Stimulated activated naive CD8-positive, alpha-beta T cell treated with anti-CD3 and anti-CD28 coated beads, Interleukin-15, amount 100 ng/mL, for 72 hours (primary cell): ENCODE results near the gene TBC1D24.
A peak's percentile ranks its signal among the peaks of the same experiment; 100 is the strongest.

ENCODE experiments used
- ATAC-seq: fragments of 150-1000 bp; cut with Tn5 transposase; 2 replicates; pipeline ENCODE4 v1.10.0; 2021; ENCODE audit warnings: mild to moderate bottlenecking, moderate library complexity
- DNase-seq, 2 donors: peaks; one replicate each; pipeline ENCODE4 v3.0.0; 2021 to 2022
- H3K27ac Mint-ChIP-seq, 2 donors: one replicate each; pipeline ENCODE4 v1.8.0; 2022; ENCODE audit warnings: mild to moderate bottlenecking in 2 of 2, mixed read lengths in 2 of 2, moderate library complexity in 2 of 2
- H3K27me3 Mint-ChIP-seq: one replicate; pipeline ENCODE4 v1.8.0; 2022; ENCODE audit warnings: mixed read lengths
- H3K4me1 Mint-ChIP-seq: one replicate; pipeline ENCODE4 v1.8.0; 2022; ENCODE audit warnings: mild to moderate bottlenecking, mixed read lengths
- H3K4me3 Mint-ChIP-seq, 2 donors: one replicate each; pipeline ENCODE4 v1.8.0; 2022; ENCODE audit warnings: mild to moderate bottlenecking in 2 of 2, mixed read lengths in 2 of 2, moderate library complexity in 1 of 2
- H3K9me3 Mint-ChIP-seq, 2 donors: one replicate each; pipeline ENCODE4 v1.8.0; 2022; ENCODE audit warnings: mixed read lengths in 2 of 2

TBC1D24 gene

DNA sequence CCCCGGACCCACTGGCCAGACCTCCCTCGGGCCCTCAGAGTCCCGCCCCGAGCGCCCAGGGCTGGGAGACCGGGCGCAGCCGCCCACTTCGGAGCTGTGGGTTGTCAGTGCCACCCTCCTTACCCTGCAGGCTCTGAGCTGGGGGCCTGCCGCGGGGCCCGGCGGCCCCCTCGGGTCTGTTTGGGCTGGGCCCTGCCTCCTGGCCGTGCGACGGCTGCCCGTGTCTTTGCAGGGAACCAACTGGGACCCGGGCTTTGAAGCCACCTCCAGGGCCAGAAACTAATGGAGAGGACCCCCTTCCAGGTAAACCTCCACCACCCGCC is 14.6 kb upstream of the TBC1D24 start:
- ATAC-seq, result no peak
- H3K4me3 Mint-ChIP-seq, result peak overlapping the region; percentile 64 to 79
- peaks cover 30% of the 10 kb centered on the region for H3K4me1 Mint-ChIP-seq
- no peak overlapping the region for H3K27ac Mint-ChIP-seq
- no peak for DNase-seq
- no peaks in the 10 kb centered on the region for H3K9me3 Mint-ChIP-seq
- no peaks in the 10 kb centered on the region for H3K27me3 Mint-ChIP-seq

DNA sequence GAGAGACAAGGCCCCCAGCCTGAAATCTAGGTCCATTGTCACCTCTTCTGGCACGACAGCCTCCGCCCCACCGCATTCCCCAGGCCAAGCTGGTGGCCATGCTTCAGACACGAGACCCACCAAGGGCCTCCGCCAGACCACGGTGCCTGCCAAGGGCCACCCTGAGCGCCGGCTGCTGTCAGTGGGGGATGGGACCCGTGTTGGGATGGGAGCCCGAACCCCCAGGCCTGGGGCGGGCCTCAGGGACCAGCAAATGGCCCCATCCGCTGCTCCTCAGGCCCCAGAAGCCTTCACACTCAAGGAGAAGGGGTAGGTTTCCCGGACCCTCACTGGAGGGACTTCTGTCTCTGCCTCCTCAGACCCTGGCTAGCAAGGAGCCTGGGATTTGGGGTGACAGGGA is 14.0 kb upstream of the TBC1D24 start:
- peak overlapping the region; percentile 64 to 79 for H3K4me3 Mint-ChIP-seq
- no peak overlapping the region for H3K27ac Mint-ChIP-seq
- H3K9me3 Mint-ChIP-seq, result no peaks in the 10 kb centered on the region
- H3K27me3 Mint-ChIP-seq, result no peaks in the 10 kb centered on the region
- peaks cover 30% of the 10 kb centered on the region for H3K4me1 Mint-ChIP-seq
- ATAC-seq (no peak), DNase-seq (no peak)

DNA sequence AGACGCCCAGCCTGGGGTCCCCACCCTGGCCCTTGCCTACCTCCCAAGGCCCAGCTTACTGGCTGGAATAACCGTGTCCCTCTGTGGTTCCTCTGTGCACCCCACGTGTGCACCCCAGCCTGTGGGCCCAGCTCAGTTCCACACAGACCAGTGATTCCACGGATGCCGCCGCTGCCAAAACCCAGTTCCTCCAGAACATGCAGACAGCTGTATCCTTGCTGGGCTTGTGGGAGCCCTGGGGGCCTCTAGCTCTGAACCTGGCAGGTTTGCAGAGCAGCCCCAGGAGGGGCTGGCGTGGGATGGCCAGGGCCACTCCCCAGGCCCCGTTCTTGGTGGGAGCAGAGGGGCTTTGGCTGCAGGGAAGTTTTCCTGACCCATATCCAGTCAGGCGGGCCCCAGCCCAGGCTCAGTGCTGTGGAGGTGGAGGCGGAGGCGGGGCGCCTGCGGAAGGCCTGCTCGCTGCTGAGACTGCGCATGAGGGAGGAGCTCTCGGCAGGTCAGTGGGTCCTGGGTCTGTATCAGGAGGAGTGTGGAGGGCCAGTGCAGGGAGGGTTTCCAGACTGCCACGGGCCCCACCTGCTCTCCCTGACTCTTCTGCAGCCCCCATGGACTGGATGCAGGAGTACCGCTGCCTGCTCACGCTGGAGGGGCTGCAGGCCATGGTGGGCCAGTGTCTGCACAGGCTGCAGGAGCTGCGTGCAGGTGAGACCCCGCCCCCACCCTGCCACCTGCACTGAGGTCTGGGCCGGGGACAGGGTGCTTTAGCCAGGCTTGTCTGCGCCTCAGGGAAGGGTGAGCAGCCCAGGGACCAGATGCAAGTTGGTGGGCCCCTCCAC is 12.7 kb upstream of the TBC1D24 start:
- Mint-ChIP-seq H3K4me1 (peaks cover 34% of the 10 kb centered on the region), H3K4me3 (peak overlapping the region in 1 of 2 donors; percentile 21), H3K27ac (peak overlapping the region in 1 of 2 donors; percentile 19), H3K27me3 (peaks cover 8% of the 10 kb centered on the region), H3K9me3 (no peaks in the 10 kb centered on the region)
- no peak for DNase-seq
- no peak for ATAC-seq

DNA sequence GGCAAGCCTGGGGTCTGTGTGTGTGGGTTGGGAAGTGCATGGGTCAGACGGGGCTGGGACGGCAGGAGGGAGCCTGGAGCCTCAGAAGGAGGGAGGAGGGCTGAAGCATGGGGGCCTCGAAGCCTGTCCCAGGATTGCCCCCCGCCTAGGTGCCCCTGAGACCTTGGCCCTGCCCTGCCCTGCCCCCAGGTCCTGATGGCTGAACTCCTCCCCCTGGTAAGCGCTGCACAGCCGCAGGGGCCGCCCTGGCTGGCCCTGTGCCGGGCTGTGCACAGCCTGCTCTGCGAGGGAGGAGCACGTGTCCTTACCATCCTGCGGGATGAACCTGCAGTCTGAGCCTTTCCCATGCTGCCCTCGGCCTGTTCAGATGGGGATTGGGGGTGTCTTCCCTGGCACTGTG is 10.6 kb upstream of the TBC1D24 start:
- no peak for ATAC-seq
- Mint-ChIP-seq H3K9me3 (no peaks in the 10 kb centered on the region), H3K27ac (no peak overlapping the region), H3K4me1 (peaks cover 39% of the 10 kb centered on the region), H3K4me3 (no peak overlapping the region), H3K27me3 (peaks cover 27% of the 10 kb centered on the region)
- DNase-seq, result no peak

DNA sequence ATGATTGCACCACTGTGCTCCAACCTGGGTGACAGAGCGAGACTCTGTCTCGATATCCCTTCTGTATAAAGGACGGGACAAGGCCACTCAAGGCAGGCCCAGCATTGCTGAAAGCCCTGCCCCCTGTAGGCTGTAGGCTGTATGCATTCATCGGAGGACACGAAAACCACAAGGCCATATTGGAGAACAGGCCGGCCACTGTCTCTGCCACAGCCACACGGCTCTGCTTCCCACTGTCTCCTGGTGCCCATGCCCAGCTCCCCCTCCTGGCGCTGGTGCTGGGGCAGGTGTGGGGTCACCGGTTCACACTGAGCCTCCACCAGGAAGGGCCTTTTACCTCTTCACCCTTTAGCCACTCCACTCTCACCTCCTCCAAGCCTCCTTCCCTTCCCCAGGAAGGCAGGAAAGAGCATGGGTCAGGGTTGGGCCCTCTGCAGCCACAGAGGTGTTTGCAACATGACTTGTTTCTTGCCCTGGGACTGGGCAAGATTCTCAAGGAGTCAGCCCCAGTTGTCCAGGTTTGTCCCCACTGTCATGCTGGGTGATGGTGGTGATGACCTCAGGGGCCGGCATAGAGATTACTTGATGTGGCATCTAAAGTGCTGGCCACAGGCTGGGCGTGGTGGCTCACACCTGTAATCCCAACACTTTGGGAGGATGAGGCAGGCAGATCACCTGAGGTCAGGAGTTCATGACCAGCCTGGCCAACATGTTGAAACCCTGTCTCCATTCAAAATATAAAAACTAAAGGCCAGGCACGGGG is 9.1 kb upstream of the TBC1D24 start:
- ATAC-seq (no peak), DNase-seq (no peak)
- H3K27ac Mint-ChIP-seq, result no peak overlapping the region

DNA sequence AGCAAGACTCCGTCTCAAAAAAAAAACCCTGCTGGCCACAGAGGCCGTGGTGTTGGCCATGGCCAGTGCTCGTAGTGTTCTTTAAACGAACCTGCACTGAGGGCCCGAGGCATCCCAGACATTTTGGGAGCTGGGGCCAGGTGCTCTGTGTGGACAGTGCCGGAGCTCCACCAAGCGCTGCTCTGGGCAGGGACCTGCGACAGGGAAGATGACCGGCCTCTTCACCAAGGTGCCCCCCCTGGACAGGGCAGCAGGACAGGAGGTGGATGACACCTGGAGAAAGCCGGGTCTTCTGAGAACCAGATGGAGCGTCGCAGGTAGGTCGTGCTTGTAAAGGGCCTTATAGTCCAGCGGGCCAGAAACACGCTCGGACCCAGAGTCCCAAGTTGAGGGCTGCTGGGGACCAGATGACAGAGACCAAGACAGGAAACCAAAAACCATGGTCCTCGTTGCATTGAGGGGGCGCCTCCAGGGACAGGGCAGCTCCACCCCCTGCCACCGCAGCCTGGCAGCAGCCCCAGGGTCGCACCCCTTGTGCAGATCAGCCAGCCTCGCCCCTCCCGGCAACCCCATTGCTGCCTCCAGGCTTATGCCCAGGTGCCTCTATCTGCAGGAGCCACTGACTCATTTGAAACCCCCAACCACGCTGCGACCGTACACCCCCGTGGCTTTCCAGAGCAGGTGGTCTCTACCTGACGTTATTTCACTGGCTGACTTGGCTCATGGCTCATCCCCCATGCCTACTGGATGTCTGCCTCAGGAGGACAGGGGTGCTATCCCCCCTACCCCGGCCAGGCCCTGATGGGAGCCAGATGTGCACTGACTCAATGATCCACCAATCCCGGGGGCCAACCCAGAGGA is 8.0 kb upstream of the TBC1D24 start:
- no peak overlapping the region for H3K27ac Mint-ChIP-seq
- H3K9me3 Mint-ChIP-seq, result no peaks in the 10 kb centered on the region
- no peak for DNase-seq
- peaks cover 45% of the 10 kb centered on the region for H3K27me3 Mint-ChIP-seq
- ATAC-seq, result no peak
- peak overlapping the region in 1 of 2 donors; percentile 64 for H3K4me3 Mint-ChIP-seq
- H3K4me1 Mint-ChIP-seq, result peaks cover 41% of the 10 kb centered on the region

More for the DNA sequence above, 9.1 kb upstream of the TBC1D24 start:
- Mint-ChIP-seq H3K4me3 (no peak overlapping the region), H3K27me3 (peaks cover 41% of the 10 kb centered on the region), H3K9me3 (no peaks in the 10 kb centered on the region), H3K4me1 (peaks cover 46% of the 10 kb centered on the region)

DNA sequence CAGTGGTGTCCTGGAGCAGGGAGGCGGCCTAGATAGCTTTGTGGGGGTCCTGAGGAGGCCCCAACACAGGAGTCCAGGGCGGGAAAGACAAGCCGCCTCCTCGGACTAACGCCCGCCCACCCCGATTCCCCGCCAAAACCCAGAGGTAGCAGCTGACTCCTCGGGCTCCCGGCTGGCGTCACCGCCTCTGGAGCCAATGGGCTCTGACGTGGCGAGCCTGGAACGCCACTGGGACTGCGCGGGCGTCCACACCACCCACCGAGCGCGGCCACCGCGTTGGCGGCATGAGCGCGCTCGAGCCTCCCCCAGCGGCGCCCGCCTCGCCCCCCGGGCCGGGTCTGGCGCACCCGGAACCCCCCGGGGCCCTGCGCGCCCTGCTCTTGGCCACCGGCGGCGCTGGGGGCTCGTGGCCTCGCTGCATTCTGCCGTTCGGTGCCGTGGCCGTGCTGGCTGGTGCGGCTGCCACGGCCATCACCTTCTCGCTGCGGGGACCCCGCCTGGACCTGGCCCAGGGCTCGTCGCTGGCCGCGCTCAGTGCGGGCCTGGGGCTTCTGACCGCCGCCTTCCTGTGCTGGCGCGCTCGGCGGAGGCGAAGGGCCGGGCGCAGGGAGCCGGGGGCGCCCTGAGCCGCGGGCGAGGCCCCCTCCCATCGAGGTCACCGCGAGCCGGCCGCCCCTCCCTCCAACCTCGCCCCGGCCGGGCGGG is 7.2 kb upstream of the TBC1D24 start:
- ATAC-seq, result peak; percentile 36
- Mint-ChIP-seq H3K9me3 (no peaks in the 10 kb centered on the region), H3K4me3 (peak overlapping the region; percentile 61 to 80)

DNA sequence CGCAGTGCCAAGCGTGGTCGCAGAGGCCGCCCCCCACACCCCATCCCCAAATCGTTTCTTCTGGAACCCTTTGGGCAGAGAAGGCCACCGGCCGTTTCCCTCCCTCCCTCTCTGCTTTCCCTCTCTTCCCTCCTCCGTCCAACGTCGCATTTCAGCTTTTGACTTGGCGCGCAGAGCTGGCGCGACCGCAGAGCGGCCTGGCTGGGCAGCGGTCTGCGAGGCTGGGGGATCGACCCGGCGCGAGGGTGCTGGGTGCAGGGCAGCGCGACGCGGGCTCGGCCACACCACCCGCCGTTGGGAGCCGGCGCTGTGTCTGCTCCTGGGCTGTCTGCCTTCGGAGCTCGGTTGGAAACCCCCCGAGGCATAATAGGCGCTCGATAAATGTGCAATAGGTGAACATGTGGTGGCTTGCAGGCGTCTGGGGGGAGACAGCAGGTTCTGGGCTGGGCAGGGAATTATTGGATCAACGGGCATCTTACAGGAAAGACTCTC is 6.6 kb upstream of the TBC1D24 start:
- Mint-ChIP-seq H3K27me3 (peaks cover 58% of the 10 kb centered on the region), H3K4me3 (peak overlapping the region; percentile 61 to 80), H3K9me3 (no peaks in the 10 kb centered on the region), H3K4me1 (peaks cover 48% of the 10 kb centered on the region), H3K27ac (no peak overlapping the region)
- ATAC-seq (peak; percentile 52), DNase-seq (no peak)

More for the DNA sequence above, 7.2 kb upstream of the TBC1D24 start:
- Mint-ChIP-seq H3K4me1 (peaks cover 42% of the 10 kb centered on the region), H3K27ac (no peak overlapping the region), H3K27me3 (peaks cover 52% of the 10 kb centered on the region)
- no peak for DNase-seq

DNA sequence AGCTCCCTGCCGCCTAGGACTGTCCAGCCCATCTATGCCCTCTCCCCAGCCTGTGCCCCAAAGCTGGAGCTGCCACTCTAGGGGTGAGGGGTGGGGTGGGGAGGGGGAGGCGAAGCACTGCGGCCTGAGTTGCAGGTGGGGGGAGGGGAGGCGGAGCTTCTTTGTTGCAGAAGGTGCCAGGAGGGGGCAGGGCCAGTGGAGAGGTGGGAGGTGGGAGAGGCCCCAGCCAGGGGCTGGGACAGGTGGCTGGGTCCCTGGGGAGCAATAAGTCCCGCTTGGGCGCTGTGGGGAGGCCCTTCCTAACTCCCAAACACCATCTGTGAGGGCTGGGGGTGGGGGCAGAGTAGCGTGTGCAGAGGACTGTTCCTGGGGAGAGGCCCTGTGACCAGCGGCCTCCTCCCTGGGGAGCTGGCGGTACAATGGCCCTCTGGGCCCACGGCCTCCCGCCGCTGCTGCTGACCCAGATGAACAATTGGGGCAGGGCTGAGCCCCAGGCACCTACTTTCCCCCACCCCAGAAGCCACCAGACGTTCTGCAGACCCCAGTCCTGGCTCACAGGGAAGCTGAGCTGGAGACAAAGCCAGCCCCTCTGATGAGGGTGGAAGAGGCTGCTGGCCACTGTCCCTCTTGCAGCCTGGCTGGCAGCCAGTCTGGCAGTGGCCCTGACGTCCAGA is 6.1 kb upstream of the TBC1D24 start:
- peak; percentile 13 for ATAC-seq
- peak overlapping the region; percentile 61 to 80 for H3K4me3 Mint-ChIP-seq
- peaks cover 52% of the 10 kb centered on the region for H3K4me1 Mint-ChIP-seq
- H3K27ac Mint-ChIP-seq, result no peak overlapping the region
- no peaks in the 10 kb centered on the region for H3K9me3 Mint-ChIP-seq
- DNase-seq, result no peak
- peaks cover 61% of the 10 kb centered on the region for H3K27me3 Mint-ChIP-seq

DNA sequence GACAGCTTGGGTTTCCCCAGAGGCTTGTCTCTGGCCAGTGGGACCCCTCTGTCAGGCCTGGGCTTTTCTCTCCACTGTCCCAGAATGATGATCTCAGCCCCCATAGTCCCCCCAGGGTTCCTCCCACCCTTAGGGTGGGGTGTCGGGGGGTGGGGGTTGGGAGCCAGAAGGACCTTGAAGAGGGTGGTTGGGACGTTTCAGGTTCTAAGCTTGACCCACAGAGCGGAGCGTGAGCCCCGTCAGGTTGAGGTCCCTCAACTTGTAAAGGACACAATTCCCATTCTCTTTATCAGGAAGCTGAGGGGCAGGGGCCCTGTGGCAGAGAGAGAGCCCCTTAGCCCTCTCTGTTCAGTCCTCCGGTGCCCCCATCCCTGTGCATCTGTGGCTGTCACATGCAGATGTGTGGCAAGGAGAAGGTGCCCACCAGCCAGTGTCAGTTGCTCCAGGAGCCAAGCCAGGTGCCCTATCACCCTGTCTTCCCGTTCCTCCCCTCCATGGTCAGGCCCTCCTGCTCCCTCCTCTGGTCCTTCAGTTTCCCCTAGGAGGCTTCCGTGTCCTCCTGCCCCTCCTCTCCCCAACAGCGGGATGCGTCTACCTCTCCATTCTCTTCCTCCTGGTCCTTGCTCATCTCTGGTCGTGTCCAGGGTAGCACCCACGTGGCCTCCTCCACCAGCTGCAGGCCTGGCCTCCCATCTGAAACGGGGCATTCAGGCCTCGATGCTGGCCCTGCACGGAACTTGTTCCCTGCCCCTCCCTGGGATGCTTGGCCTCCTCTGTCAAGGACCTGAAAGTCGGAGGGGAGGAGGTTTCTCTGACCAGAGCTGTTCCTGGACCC is 5.3 kb upstream of the TBC1D24 start:
- DNase-seq (no peak), ATAC-seq (no peak)
- Mint-ChIP-seq H3K4me1 (peaks cover 52% of the 10 kb centered on the region), H3K27me3 (peaks cover 61% of the 10 kb centered on the region), H3K9me3 (no peaks in the 10 kb centered on the region), H3K27ac (no peak overlapping the region), H3K4me3 (peak overlapping the region in 1 of 2 donors; percentile 44)

DNA sequence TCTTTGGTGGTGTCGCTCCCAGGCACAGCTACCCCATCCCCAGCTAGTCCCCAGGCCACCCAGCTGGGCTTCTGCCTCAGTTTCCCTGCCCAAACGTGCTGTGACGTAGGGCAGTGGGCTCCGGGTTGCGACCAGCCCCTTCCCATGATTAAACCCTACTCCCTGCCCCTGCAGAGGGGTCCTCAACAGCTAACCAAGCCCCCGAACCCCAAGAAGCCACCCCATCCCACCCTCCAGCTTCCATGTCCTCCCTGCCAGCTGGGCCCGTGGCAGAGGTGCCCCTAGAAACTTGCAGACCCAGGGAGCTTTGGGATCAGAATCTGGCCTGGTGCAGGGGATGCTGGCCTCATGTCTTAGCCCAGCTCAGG is 4.7 kb upstream of the TBC1D24 start:
- H3K4me3 Mint-ChIP-seq, result peak overlapping the region in 1 of 2 donors; percentile 44
- no peaks in the 10 kb centered on the region for H3K9me3 Mint-ChIP-seq
- no peak overlapping the region for H3K27ac Mint-ChIP-seq
- H3K4me1 Mint-ChIP-seq, result peaks cover 52% of the 10 kb centered on the region
- DNase-seq (no peak), ATAC-seq (no peak)
- peaks cover 61% of the 10 kb centered on the region for H3K27me3 Mint-ChIP-seq

DNA sequence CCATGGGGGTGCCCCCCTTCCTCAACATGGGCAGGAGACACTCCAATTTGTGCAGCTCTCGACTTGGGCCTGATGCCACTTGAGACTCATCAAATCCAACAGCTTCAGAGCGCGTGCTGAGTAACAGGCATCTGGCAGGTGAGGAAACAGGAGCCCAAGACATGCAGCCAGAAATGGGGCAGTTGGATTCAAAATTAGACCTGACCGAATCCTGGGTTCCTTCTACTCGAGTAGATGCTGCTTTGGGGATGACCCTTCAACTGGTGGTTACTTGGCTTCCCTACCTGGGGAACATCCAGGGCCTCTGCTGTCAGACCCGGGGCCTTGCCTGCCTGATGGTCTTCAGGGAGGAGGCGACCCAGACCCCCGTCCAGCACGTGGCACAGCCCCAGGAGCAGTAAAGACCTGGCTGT is 4.3 kb upstream of the TBC1D24 start:
- Mint-ChIP-seq H3K4me3 (no peak overlapping the region), H3K27me3 (peaks cover 61% of the 10 kb centered on the region), H3K4me1 (peaks cover 52% of the 10 kb centered on the region), H3K9me3 (no peaks in the 10 kb centered on the region), H3K27ac (no peak overlapping the region)
- DNase-seq (no peak), ATAC-seq (no peak)

DNA sequence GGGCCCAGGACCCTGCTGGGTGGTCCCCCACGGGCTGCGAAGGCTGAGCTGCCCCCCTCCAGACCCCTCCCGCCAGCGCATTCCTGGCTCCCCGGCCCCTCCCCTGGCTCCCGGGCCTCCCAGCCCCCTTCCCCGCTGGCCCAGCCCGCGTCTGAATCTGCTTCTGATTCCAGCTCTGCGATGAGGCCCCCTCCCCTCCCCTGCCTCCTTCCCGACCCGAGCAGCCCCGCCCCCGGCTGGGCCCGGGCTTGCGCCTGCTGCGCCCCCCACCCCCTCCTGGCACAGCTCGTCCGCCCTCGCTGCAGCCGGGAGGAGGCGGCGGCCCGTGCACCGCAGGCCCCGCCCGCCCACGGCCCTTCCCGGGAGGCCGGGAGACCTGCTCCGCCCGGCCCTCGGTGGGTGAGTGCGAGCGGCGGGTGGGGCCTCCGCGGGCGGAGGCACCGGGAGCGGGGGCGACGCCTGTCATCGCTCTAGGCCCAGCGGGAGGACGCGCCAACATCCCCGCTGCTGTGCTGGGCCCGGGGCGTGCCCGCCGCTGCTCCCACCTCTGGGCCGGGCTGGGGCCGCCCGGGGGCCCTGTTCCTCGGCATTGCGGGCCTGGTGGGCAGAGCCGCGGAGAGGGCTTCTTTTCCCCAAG is 3.8 kb upstream of the TBC1D24 start, which contains the start of gene NTN3:
TSS of gene NTN3 (plus strand) at position 282 of the 637 bp plus-strand sequence. CDS start 405 bp downstream, outside the sequence.
- peaks cover 61% of the 10 kb centered on the region for H3K27me3 Mint-ChIP-seq
- peak within 1 kb of the TSS in 1 of 2 donors; percentile 63 for H3K4me3 Mint-ChIP-seq
- no peak for ATAC-seq
- peaks cover 57% of the 10 kb centered on the region for H3K4me1 Mint-ChIP-seq
- H3K27ac Mint-ChIP-seq, result no peak within 1 kb of the TSS
- no peaks in the 10 kb centered on the region for H3K9me3 Mint-ChIP-seq
- DNase-seq, result no peak
